NCI-H82 treated with DMSO at 0.1 percent for 48 hours (cell line): ENCODE results near the gene IFNGR1.

Experiments
- DNase-seq: peaks from one replicate; lab custom pipeline; 2025; ENCODE audit not compliant: unreplicated experiment; lab: John Stamatoyannopoulos, UW

The IFNGR1 gene

GRCh38 chr6:137177611-137178010 is 41.6 kb downstream of the IFNGR1 start:
- no peak for DNase-seq

- no peak for DNase-seq
These were observed 42.5 kb downstream of the IFNGR1 start for GRCh38 chr6:137176729-137177128.

- DNase-seq = no peak
These were observed 43.3 kb downstream of the IFNGR1 start for GRCh38 chr6:137175868-137176245.

- DNase-seq = no peak
These were observed 43.9 kb downstream of the IFNGR1 start for GRCh38 chr6:137175157-137175867.

GRCh38 chr6:137173501-137173900 is 45.7 kb downstream of the IFNGR1 start, which contains the start of gene IL22RA2:
IL22RA2 (minus strand) TSS chr6:137173644; CDS start chr6:137161749, 11,895 bp downstream.
- no peak for DNase-seq

- DNase-seq = no peak
These were observed 46.3 kb downstream of the IFNGR1 start for GRCh38 chr6:137172734-137173431.

- DNase-seq = no peak
These were observed 47.1 kb downstream of the IFNGR1 start for GRCh38 chr6:137171824-137172733.

GRCh38 chr6:137171053-137171374 is 48.2 kb downstream of the IFNGR1 start:
- no peak for DNase-seq

- DNase-seq = no peak
These were observed 48.7 kb downstream of the IFNGR1 start for GRCh38 chr6:137170266-137171052.

- DNase-seq = no peak
These were observed 51.3 kb downstream of the IFNGR1 start for GRCh38 chr6:137167702-137168377.

GRCh38 chr6:137166247-137167098 is 52.7 kb downstream of the IFNGR1 start:
- DNase-seq = no peak

- DNase-seq = peak; percentile 2
These were observed 53.6 kb downstream of the IFNGR1 start for GRCh38 chr6:137165375-137166246.

GRCh38 chr6:137163732-137164318 is 55.4 kb downstream of the IFNGR1 start:
- no peak for DNase-seq

- no peak for DNase-seq
These were observed 56.4 kb downstream of the IFNGR1 start for GRCh38 chr6:137162692-137163306.

GRCh38 chr6:137161949-137162348 is 57.2 kb downstream of the IFNGR1 start:
- no peak for DNase-seq

GRCh38 chr6:137160763-137161162 is 58.4 kb downstream of the IFNGR1 start:
- DNase-seq = no peak

- DNase-seq = no peak
These were observed 59.3 kb downstream of the IFNGR1 start for GRCh38 chr6:137159912-137160311.

GRCh38 chr6:137157601-137158000 is 61.6 kb downstream of the IFNGR1 start:
- DNase-seq = no peak
